Liver (tissue), 9 donors: ENCODE measurements around the gene GSC. TPM values are rescaled to one million over a fixed set of nuclear protein-coding genes. Genes with fewer than 3 reads are reported as not detected.

Experiments
- DNase-seq: peaks from one replicate; pipeline ENCODE4 v3.0.0-alpha.2; 2017; ENCODE audit warnings: low spot score
- H3K27ac ChIP-seq, 2 donors: one replicate each; pipeline ENCODE4 v1.7.0; 2013; ENCODE audit warnings: inconsistent platforms in 2 of 2, low read length in 2 of 2, control low read depth in 1 of 2, low read depth in 1 of 2, mild to moderate bottlenecking in 1 of 2
- H3K27me3 ChIP-seq, 4 donors: one replicate each; pipeline versions ENCODE4 v1.6.1 to v1.7.0; 2013; ENCODE audit warnings: low read length in 3 of 4, inconsistent platforms in 1 of 4, mild to moderate bottlenecking in 1 of 4, moderate library complexity in 1 of 4; ENCODE audit not compliant: control insufficient read depth in 4 of 4, insufficient read depth in 4 of 4
- H3K36me3 ChIP-seq, 4 donors: one replicate each; pipeline versions ENCODE4 v1.6.1 to v1.7.0; 2013; ENCODE audit warnings: low read length in 3 of 4, mild to moderate bottlenecking in 3 of 4, low read depth in 1 of 4, moderate library complexity in 1 of 4; ENCODE audit not compliant: control insufficient read depth in 4 of 4, insufficient read depth in 3 of 4
- H3K4me1 ChIP-seq, 4 donors: one replicate each; pipeline versions ENCODE4 v1.6.1 to v1.7.0; 2013; ENCODE audit warnings: low read length in 3 of 4, mild to moderate bottlenecking in 3 of 4, moderate library complexity in 1 of 4; ENCODE audit not compliant: control insufficient read depth in 4 of 4, insufficient read depth in 4 of 4
- H3K4me3 ChIP-seq, 3 donors: one replicate each; pipeline versions ENCODE4 v1.6.1 to v1.7.0; 2013; ENCODE audit warnings: low read length in 3 of 3, control low read depth in 1 of 3, low read depth in 1 of 3, mild to moderate bottlenecking in 1 of 3
- H3K9ac ChIP-seq, 2 donors: one replicate each; pipeline ENCODE4 v1.7.0; 2013; ENCODE audit warnings: low read length in 2 of 2, mild to moderate bottlenecking in 2 of 2, moderate library complexity in 2 of 2, control low read depth in 1 of 2, low read depth in 1 of 2
- H3K9me3 ChIP-seq, 4 donors: one replicate each; pipeline versions ENCODE4 v1.6.1 to v1.7.0; 2013; ENCODE audit warnings: low read length in 3 of 4; ENCODE audit not compliant: control insufficient read depth in 4 of 4
- ATF3 ChIP-seq: IDR thresholded peaks from 2 replicates; pipeline ENCODE4 v1.6.1; 2016; ENCODE audit warnings: antibody characterized with exemption
- CTCF ChIP-seq: fragments of 150-350 bp; IDR thresholded peaks from 2 replicates; pipeline ENCODE4 v1.5.1; 2017; ENCODE audit warnings: improper control_type of control experiment, low read depth, low read length; ENCODE audit not compliant: missing input control
- EGR1 ChIP-seq, 2 donors: IDR thresholded peaks; 2 replicates each; pipeline ENCODE4 v1.6.1; 2016 to 2018; ENCODE audit warnings: antibody characterized with exemption in 2 of 2, low read depth in 2 of 2
- FOXA1 ChIP-seq: IDR thresholded peaks from 2 replicates; pipeline ENCODE4 v1.6.1; 2016; ENCODE audit warnings: antibody characterized with exemption
- FOXA2 ChIP-seq: IDR thresholded peaks from 2 replicates; pipeline ENCODE4 v1.6.1; 2016; ENCODE audit warnings: antibody characterized with exemption
- GABPA ChIP-seq, 2 donors: IDR thresholded peaks in 1 of 2; conservative IDR thresholded peaks in 1 of 2; 2 replicates each; pipeline ENCODE4 v1.6.1; 2016; ENCODE audit warnings: antibody characterized with exemption in 2 of 2, mild to moderate bottlenecking in 1 of 2, moderate library complexity in 1 of 2
- HNF4A ChIP-seq, 2 donors: conservative IDR thresholded peaks; 2 replicates each; pipeline ENCODE4 v1.6.1; 2016; ENCODE audit warnings: antibody characterized with exemption in 2 of 2, mild to moderate bottlenecking in 2 of 2
- HNF4G ChIP-seq: IDR thresholded peaks from 2 replicates; pipeline ENCODE4 v1.6.1; 2016; ENCODE audit warnings: antibody characterized with exemption
- JUND ChIP-seq, 2 donors: IDR thresholded peaks; 2 replicates each; pipeline ENCODE4 v1.6.1; 2016; ENCODE audit warnings: antibody characterized with exemption in 2 of 2
- NR2F2 ChIP-seq: IDR thresholded peaks from 2 replicates; pipeline ENCODE4 v1.6.1; 2016; ENCODE audit warnings: antibody characterized with exemption
- RAD21 ChIP-seq, 2 donors: IDR thresholded peaks; 2 replicates each; pipeline ENCODE4 v1.6.1; 2016; ENCODE audit warnings: antibody characterized with exemption in 2 of 2, mild to moderate bottlenecking in 2 of 2
- REST ChIP-seq: IDR thresholded peaks from 2 replicates; pipeline ENCODE4 v1.6.1; 2016; ENCODE audit warnings: antibody characterized with exemption, mild to moderate bottlenecking
- RXRA ChIP-seq, 2 donors: IDR thresholded peaks; 2 replicates each; pipeline ENCODE4 v1.6.1; 2017 to 2018; ENCODE audit warnings: antibody characterized with exemption in 2 of 2, mild to moderate bottlenecking in 1 of 2
- SP1 ChIP-seq: IDR thresholded peaks from 2 replicates; pipeline ENCODE4 v1.6.1; 2018; ENCODE audit warnings: antibody characterized with exemption, mild to moderate bottlenecking
- TAF1 ChIP-seq: conservative IDR thresholded peaks from 2 replicates; pipeline ENCODE4 v1.6.1; 2016; ENCODE audit warnings: antibody characterized with exemption, mild to moderate bottlenecking
- YY1 ChIP-seq: IDR thresholded peaks from 2 replicates; pipeline ENCODE4 v1.6.1; 2016; ENCODE audit warnings: antibody characterized with exemption, mild to moderate bottlenecking
- ZBTB33 ChIP-seq: IDR thresholded peaks from 2 replicates; pipeline ENCODE4 v1.6.1; 2016; ENCODE audit warnings: antibody characterized with exemption
- WGBS: extraction: QIAGEN DNeasy Blood & Tissue Kit; methylation state at CpG from one replicate; pipeline ENCODE4 v1.1.7; 2013; 5-methylcytosine and 5-hydroxymethylcytosine counted together
- polyA plus RNA-seq, 2 donors: library from polyadenylated mRNA; stranded (reverse) in 1 of 2; unstranded in 1 of 2; fragments of 200-250 nt in 1 of 2; fragments of >200 nt in 1 of 2; fragmentation: Nextera tagmentation in 1 of 2; extraction: Ambion mirVana in 1 of 2; gene quantifications; one replicate each; pipeline versions ENCODE4 v1.2.1 to v1.2.3, GENCODE V29; 2013 to 2015
- total RNA-seq, 2 donors: library from RNA; depleted of rRNA; stranded (reverse); fragments of >200 nt; gene quantifications; one replicate each; pipeline ENCODE4 v1.2.3, GENCODE V29; 2014
- TF ChIP-seq, protein P1 (sequence below): IDR thresholded peaks from 2 replicates; pipeline ENCODE4 v1.6.1; 2016; ENCODE audit warnings: antibody characterized with exemption
- donor health status: healthy.
- donor health status: healthy.
- donor health status: healthy.
- donor health status: healthy.
- donor health status: healthy.

Gene GSC
- total and polyA plus RNA-seq, 4 donors = not detected

DNA sequence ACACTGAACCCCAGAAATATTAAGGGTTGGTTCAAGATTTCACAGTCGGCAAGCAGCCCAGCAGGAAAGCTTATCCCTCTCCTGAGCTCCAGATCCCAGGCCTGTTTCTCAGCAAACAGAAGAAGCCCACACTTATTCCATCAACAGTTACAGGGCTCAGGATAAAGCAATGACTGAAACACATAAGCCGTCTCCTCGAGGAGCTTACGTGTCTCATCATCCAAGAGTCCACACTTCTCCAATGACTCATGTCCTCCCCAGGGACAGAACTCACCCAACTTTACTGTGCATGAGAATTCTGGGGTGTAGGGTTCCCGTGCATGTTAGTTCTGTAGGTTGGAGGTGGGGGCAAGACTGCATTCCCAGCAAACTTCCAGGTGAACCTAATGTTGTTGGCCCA, 31.2 kb downstream of the GSC start:
- no peak overlapping the region for H3K4me3 ChIP-seq
- no peak overlapping the region for H3K27ac ChIP-seq
- WGBS = 87% methylated on average over 5 of the region's 5 CpGs
- TF ChIP-seq HNF4A (conservative IDR thresholded peaks at IDR 0.05) (no peak), ZBTB33 (no peak), RXRA (IDR thresholded peaks at IDR 0.05) (no peak), EGR1 (IDR thresholded peaks at IDR 0.05; ENCODE audit: low read depth in 2 of 2) (no peak), ATF3 (no peak), NR2F2 (no peak), REST (no peak), YY1 (no peak), FOXA1 (no peak), RAD21 (IDR thresholded peaks at IDR 0.05) (no peak), JUND (IDR thresholded peaks at IDR 0.05) (no peak), CTCF (no peak), SP1 (no peak), FOXA2 (no peak), TAF1 (no peak), GABPA (IDR thresholded peaks at IDR 0.05 in 1 of 2, conservative IDR thresholded peaks at IDR 0.05 in 1 of 2) (no peak), HNF4G (no peak)
- TF ChIP-seq, protein P1, sequence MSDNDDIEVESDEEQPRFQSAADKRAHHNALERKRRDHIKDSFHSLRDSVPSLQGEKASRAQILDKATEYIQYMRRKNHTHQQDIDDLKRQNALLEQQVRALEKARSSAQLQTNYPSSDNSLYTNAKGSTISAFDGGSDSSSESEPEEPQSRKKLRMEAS = no peak
- no peak overlapping the region for H3K9ac ChIP-seq
- no peaks in the 10 kb centered on the region for H3K27me3 ChIP-seq
- H3K9me3 ChIP-seq = no peaks in the 10 kb centered on the region
- H3K4me1 ChIP-seq = no peaks in the 10 kb centered on the region
- DNase-seq = no peak
- no peaks in the 10 kb centered on the region for H3K36me3 ChIP-seq

DNA sequence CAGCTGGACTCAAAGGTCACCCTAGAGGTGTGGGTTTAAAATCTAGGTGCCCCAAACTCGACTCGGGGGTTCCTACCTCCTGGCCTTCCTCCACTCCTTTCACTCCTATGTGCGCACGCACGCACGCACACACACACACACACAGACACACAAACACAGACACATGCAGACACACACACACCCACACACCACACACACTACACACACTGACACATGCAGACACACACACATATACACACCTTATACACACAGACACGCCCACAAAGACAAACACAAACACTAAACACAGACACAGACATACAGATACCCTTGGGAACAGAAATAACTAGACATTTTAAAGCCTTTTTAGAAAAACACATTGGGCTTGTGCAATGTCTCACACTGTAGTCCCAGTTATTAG, 31.8 kb downstream of the GSC start:
- Histone ChIP-seq H3K4me3 (no peak overlapping the region), H3K27me3 (no peaks in the 10 kb centered on the region), H3K36me3 (no peaks in the 10 kb centered on the region), H3K27ac (no peak overlapping the region), H3K9me3 (no peaks in the 10 kb centered on the region), H3K4me1 (no peaks in the 10 kb centered on the region), H3K9ac (no peak overlapping the region)
- 90% methylated on average over 7 of the region's 7 CpGs for WGBS
- DNase-seq = no peak
- TF ChIP-seq REST = no peak
- TF ChIP-seq TAF1 = no peak
